ENCODE results near the gene AFTPH.
"Not testable (repeated sequence)": the region's sequence is repeated elsewhere in the genome, so short reads cannot be mapped to it uniquely, and the experiment has no call there.

AFTPH gene

DNA sequence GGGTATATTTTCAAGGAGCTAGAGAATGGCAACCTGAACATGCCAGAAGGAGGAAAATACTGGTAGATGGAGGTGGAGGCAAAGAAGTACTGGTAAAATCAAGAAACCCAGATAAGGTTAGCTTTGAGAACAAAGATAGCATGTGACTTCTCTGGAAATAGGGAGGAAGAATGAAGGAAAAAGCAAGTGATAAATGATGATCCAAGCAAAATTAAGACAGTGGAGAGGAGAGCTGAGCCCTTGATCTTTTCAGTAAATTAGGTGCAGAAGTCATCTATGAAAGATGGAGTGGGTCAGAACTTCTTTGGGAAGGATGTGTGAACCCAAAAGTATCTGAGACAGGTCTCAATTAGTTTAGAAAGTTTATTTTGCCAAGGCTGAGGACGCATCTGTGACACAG lies 25.7 kb upstream of the AFTPH start:
- DNase-seq, result no peak

- DNase-seq, result no peak
Measured at GRCh38 chr2:64500549-64500948, 23.6 kb upstream of the AFTPH start.

- DNase-seq, result no peak
Measured at GRCh38 chr2:64501946-64502345, 22.2 kb upstream of the AFTPH start.

- DNase-seq, result no peak
Measured at GRCh38 chr2:64502860-64503259, 21.3 kb upstream of the AFTPH start.

GRCh38 chr2:64504774-64505720 lies 19.1 kb upstream of the AFTPH start:
- no peak for DNase-seq

GRCh38 chr2:64506686-64507085 lies 17.4 kb upstream of the AFTPH start:
- no peak for DNase-seq

DNA sequence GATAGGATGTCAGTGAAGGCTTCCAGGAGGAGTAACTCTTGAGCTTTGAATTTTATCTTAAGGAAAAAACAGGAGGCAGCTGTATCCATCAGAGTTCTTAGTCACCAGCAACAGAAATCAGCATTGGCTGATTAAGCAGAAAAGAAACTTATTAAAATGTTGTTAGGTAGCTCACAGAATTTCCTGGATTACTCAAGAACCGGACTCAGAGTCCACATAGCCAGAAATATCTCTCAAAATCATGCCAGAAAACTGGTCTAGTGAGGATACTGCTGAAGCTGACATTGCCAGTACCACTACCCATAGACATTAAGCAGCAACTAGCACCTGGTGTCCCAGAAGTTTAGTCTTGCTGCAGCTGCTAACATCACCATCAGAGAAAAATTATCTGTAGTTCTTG lies 10.1 kb upstream of the AFTPH start:
- DNase-seq, result no peak

DNA sequence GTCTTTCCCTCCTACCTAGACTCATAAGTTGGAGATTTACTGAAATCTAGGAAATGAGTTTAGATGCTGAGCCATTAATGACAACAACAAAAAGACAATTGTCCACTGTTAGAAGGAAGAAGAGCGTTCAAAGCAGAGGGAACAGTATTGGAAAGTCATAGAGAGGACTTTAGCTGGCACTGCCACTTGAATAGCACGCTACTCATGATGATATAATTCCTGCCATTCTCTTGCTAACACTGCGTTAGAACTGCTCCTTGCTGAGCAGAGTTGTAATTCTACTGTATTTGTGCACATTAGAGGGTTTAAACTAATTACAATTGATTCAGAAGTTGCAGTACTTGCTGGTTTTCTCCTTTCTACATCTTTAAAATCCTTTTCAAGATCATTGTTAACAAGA lies 9.0 kb upstream of the AFTPH start:
- DNase-seq, result no peak

- DNase-seq, result no peak
Measured at GRCh38 chr2:64516651-64517510, 7.2 kb upstream of the AFTPH start.

DNA sequence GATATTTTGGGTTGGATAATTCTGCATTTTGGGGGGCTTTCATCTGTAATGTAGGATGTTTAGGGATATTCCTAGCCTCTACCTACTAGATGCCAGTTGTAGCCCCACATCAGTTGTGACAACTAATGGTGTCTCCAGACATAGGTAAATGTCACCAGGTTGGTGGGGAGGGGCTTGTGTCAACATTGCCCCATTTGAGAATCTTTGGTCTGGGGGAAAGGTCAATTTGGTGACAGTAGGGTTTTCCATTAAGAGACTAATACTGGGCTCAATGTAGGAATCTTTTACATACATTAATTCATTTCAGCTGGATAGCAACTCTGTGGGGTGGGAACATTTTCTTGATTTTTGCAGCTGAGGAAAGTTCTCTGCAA lies 6.6 kb upstream of the AFTPH start:
- DNase-seq, result no peak

DNA sequence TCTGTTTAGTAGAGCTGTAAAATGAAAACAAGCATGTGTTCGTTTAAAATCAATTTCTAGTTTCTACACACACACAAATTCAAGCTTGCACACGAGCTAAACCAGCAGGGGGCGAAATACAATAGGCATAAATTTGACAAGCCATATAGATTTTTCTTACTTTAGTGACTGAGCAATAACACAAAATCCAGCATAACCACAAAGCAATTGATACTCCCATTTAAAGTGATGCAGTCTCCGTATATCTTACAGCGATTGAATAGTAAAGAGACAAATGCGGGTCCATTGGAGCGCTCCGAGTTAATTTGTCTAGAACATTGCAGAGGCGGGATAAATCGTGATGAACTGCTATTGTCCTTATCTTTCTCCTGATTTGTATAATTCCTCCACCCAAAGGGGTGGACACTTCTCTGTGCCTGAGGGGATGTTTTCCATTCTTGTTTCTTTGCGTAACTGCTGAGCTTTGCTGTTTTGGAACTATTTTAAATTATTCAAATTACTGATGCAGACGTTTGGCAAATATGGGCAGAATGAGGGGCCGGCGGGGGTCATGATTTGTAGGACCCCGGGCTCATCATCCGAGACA lies 1.2 kb upstream of the AFTPH start:
- peak; percentile 73 for DNase-seq

- peak; percentile 42 for DNase-seq
Measured at GRCh38 chr2:64524604-64525316, 632 bp downstream of the AFTPH start.

DNA sequence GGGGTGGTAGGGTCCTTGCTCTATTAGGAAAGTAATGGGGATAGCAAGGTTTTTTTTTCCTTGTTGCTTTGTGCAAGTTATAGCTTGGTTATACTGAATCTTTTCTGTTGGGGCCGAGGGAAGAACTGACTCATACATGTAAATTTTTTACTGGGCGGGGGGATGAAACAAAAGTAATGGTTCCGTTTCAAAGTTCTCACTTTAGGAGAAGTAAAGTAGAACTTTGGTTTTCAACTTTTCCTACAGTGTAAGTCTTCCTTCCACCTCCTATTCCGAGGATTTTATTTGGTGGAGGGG lies 1.1 kb downstream of the AFTPH start:
- peak; percentile 46 for DNase-seq

DNA sequence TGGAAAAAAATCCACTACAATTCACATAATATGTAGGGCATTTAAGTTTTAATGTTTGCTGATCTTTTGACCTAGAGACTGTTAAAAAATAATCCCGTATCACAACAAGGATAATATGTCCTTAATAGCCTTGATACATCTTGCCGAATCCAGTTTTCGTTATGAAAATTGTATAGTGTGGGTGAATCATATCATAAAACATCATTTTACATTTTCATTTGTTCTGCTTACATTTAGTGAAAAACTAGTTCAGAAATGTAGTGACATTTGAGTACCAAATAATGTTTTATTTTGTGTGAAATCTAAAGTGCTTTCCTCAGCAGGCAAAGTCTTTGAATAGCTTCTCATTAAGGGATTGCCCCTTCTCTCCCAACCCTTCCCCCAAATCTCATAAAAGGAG lies 1.9 kb downstream of the AFTPH start:
- no peak for DNase-seq

DNA sequence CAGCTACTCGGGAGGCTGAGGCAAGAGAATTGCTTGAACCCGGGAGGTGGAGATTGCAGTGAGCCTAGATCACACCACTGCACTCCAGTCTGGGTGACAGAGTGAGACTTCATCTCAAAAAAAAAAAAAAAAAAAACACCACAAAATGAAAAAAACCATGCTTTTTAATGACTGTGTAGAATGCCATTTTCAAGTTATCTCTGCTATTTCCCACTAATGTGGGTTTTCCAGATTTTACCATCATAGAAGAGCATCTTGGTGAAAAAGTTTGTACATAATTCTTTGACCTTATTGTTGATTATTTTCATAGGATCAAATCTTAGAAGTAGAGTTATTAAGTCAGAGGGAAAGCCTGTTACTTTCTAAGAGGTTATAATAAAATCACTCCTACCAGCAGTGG lies 6.8 kb downstream of the AFTPH start:
- DNase-seq, result not testable (repeated sequence)

DNA sequence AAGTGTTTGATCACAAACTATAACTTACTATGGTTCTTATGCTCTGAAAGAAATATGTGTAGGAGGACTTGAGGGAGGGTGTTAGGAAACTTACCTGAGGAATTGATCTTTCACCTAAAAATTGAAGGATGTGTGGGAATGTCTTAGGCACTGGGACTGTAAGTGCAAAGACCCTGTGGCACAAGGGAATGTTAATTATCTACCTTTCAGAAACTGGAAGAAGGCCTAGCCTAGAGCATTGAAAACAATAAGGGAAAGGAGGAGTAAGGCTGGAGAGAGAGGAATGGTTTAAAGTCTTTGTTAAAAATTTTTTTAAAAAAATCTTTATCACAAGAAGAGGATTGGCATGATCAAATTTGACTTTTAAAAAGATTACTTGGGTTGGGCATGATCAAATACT lies 7.9 kb downstream of the AFTPH start:
- no peak for DNase-seq

- no peak for DNase-seq
Measured at GRCh38 chr2:64533882-64534281, 9.8 kb downstream of the AFTPH start.

- no peak for DNase-seq
Measured at GRCh38 chr2:64534363-64534762, 10.2 kb downstream of the AFTPH start.

GRCh38 chr2:64535024-64535423 lies 10.9 kb downstream of the AFTPH start:
- no peak for DNase-seq

DNA sequence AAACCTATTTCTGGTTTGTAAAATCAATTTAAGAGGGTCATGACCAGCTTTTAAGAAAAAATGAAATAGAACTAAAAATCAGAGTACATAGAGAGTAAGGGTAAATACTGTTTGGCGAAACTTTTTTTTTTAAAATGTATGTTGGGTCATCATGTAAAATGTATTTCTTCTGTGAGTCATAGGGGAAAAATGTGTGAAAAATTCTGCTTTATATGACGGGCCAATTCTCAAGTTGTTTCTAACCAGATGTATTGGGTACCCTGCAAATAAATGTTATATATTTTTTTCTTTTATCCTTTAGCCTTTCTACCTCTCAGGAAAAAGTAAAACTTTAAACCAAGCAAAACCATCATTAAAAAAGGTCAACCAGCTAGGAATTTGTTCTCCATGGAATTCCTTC lies 13.9 kb downstream of the AFTPH start:
- DNase-seq, result no peak

GRCh38 chr2:64538764-64539433 lies 14.8 kb downstream of the AFTPH start:
- no peak for DNase-seq

DNA sequence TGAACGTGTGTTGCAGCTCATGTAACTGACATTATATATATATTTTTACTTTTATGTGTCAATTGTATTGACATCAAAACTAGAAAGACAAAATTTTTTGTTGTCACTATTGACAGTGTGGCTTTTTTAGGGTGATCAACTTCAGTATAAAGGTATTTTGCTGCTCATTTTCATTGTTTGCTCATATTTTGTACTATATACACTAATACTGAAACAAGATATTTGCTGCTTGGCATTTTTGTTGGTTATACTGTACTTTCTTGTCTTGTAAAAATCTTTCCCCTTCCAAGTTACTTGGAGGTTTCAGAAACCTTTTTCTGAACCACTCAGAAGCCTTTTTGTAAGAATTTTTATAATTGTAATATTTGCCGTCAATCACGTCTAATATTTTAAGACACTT lies 16.5 kb downstream of the AFTPH start:
- no peak for DNase-seq

DNA sequence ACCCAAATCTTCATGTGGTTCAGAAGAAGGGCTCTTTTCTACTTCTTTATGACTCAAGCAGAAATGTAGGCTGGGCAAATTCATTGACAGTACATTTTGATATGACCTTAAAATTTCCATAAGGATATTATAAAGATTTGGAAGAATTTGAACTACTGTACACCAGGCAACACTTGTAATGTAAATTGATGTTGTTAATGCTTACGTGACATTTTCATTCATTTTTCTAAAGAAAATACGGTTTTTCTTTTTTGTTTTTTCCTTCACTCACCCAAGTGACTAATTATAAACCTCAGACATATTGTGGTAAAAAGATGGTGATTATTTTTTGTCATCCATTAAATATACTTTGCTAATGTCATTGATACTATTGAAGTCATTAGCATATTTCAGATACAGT lies 17.4 kb downstream of the AFTPH start:
- no peak for DNase-seq

Measured in activated naive CD4-positive, alpha-beta T cell treated with Interleukin-2 at 50 U/mL for 16 hours (primary cell).